ENCODE data around the gene ABLIM3. TPM values are rescaled to one million over a fixed set of nuclear protein-coding genes. Genes with fewer than 3 reads are reported as not detected.

The ABLIM3 gene
- total RNA-seq, 3 donors from 2014 or later = 26.3 to 61.9 (median 57.4) TPM

DNA sequence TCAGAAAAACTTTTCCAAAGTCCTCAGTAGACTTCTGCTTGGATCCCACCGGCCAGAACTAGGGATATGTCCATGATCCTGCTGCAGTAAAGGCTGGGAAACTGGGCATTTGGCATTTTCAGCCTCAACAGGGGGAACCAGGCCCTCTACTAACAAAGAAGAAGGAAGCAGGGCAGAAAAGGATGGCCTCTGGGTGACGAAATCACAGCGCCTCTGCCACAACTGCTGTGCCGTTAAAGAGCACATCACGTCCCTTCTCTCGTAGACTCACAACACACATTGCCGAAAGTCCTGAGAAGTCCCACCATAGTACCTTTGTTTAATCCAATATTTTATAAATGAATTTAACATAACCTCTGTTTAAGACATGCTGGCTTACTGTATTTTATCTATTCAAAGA lies 120.0 kb downstream of the ABLIM3 start:
- H3K27ac ChIP-seq = no peak overlapping the region

DNA sequence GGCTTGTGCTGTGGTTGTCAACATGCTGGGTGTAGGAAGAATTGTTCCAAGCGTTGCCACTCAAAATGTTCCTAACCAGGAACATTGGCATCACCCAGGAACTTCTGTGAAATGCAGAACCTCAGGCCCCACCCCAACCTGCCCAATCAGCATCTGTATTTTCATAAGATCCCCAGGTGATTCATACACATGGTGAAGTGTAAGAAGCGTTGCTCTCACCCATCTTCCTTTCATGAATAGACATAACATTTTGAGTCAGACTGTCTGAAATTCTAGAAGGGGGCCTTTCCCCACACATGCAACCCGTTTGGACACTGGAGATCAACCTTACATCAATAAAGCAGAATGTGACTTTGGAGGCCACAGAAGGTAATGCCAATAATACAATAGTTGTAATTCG lies 121.0 kb downstream of the ABLIM3 start:
- H3K4me3 ChIP-seq = no peak overlapping the region
- intact Hi-C loops (cut with DNase I; ENCODE audit: low total_unique reads) = no loop called here
- H3K4me1 ChIP-seq = no peaks in the 10 kb centered on the region
- TF ChIP-seq POLR2AphosphoS5 (IDR thresholded peaks at IDR 0.05) (no peak), POLR2A (IDR thresholded peaks at IDR 0.05) (no peak)
- TF ChIP-seq, protein P1, sequence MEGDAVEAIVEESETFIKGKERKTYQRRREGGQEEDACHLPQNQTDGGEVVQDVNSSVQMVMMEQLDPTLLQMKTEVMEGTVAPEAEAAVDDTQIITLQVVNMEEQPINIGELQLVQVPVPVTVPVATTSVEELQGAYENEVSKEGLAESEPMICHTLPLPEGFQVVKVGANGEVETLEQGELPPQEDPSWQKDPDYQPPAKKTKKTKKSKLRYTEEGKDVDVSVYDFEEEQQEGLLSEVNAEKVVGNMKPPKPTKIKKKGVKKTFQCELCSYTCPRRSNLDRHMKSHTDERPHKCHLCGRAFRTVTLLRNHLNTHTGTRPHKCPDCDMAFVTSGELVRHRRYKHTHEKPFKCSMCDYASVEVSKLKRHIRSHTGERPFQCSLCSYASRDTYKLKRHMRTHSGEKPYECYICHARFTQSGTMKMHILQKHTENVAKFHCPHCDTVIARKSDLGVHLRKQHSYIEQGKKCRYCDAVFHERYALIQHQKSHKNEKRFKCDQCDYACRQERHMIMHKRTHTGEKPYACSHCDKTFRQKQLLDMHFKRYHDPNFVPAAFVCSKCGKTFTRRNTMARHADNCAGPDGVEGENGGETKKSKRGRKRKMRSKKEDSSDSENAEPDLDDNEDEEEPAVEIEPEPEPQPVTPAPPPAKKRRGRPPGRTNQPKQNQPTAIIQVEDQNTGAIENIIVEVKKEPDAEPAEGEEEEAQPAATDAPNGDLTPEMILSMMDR (IDR thresholded peaks at IDR 0.05) = no peak
- no peaks in the 10 kb centered on the region for H3K36me3 ChIP-seq
- H3K27ac ChIP-seq = no peak overlapping the region
- no peaks in the 10 kb centered on the region for H3K9me3 ChIP-seq
- no peaks in the 10 kb centered on the region for H3K27me3 ChIP-seq
- no peak for DNase-seq (ENCODE audit: low spot score in 2 of 2)

More for the DNA sequence above, 120.0 kb downstream of the ABLIM3 start:
- no peaks in the 10 kb centered on the region for H3K36me3 ChIP-seq
- H3K9me3 ChIP-seq = no peaks in the 10 kb centered on the region
- no peaks in the 10 kb centered on the region for H3K27me3 ChIP-seq
- intact Hi-C loops (cut with DNase I; ENCODE audit: low total_unique reads) = no loop called here
- H3K4me3 ChIP-seq = no peak overlapping the region
- TF ChIP-seq POLR2A (IDR thresholded peaks at IDR 0.05) = no peak
- TF ChIP-seq POLR2AphosphoS5 (IDR thresholded peaks at IDR 0.05) = no peak
- TF ChIP-seq, protein P1 (IDR thresholded peaks at IDR 0.05) = no peak
- H3K4me1 ChIP-seq = no peaks in the 10 kb centered on the region
- no peak for DNase-seq (ENCODE audit: low spot score in 2 of 2)

DNA sequence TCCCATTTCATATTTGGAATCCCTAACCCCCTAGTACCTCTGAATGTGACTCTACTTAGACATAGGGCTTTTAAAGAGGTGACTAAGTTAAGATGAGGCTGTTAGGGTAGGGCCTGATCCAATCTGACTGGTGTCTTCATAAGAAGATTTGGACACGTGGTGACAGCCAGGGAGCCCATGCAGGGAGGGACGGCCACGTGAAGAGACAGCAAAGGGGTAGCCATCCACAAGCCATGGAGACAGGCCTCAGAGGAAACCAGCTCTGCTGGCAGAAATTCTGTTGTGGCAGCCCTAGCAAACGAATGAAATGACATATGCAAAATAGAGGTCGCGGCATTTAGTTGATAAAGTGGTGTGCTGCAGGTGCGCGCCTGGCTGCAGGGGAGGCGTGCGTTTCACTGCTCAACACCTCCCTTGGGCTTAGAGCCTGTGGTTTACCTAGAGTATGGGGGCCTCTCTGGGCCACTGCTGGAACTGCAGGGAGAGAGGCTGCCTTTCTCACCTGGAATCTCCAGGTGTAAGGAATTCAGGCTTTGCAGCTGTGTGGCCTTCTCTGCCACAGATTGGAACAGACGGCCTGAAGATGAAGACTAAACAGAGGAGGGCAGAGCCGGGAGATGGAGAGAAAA lies 123.3 kb downstream of the ABLIM3 start:
- no peaks in the 10 kb centered on the region for H3K27me3 ChIP-seq
- no peak for DNase-seq (ENCODE audit: low spot score in 2 of 2)
- H3K4me1 ChIP-seq = no peaks in the 10 kb centered on the region
- peaks cover 10 to 12% of the 10 kb centered on the region in 2 donors for H3K9me3 ChIP-seq
- no peak overlapping the region for H3K4me3 ChIP-seq
- H3K27ac ChIP-seq = no peak overlapping the region
- intact Hi-C loops (cut with DNase I; ENCODE audit: low total_unique reads) = no loop called here
- TF ChIP-seq POLR2A (IDR thresholded peaks at IDR 0.05) = no peak
- TF ChIP-seq, protein P1 (IDR thresholded peaks at IDR 0.05) = peak in 1 of 3 donors; percentile 47
- H3K36me3 ChIP-seq = no peaks in the 10 kb centered on the region

DNA sequence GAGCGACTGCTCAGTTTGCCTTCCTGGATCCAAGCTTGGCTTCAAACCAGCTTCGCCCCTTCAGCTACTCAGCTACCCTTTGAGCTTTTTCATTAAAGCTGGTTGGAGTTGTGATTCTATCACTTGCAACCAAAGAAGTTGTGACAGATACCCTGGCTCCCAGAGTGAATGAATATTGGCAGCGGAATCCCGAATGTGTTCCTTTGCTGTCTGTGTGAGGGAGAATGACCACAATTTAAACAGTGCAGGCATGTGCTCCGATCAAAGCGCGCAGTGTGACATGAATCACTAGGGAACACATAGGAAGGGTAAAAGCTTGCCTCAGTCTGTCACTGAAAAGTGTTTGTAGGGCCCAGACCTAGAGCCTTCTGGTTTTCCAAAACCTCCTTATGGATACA lies 123.8 kb downstream of the ABLIM3 start:
- TF ChIP-seq POLR2AphosphoS5 (IDR thresholded peaks at IDR 0.05) = no peak
- TF ChIP-seq, protein P1 (IDR thresholded peaks at IDR 0.05) = no peak
- no peak for TF ChIP-seq POLR2A (IDR thresholded peaks at IDR 0.05)
- H3K27ac ChIP-seq = no peak overlapping the region
- intact Hi-C loops (cut with DNase I; ENCODE audit: low total_unique reads) = no loop called here

DNA sequence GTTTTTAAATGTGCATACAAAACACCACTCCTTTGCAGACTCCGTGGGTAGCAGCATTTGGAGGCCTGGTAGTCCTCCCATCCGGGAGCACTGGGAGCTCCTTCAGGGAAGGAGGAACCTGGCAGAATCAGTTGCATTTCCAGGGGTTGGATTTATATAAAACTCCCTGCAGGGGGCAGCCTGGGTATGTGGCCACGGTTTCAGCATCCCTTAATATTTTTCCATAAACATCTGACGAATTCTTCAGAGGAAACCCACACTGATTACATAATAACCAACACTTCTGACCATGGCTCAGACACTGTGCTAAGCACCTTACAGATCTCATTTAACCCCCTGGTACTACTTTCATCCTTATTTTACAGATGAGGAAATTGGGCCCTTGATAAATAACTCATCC lies 124.3 kb downstream of the ABLIM3 start:
- Histone ChIP-seq H3K27me3 (no peaks in the 10 kb centered on the region), H3K27ac (no peak overlapping the region), H3K36me3 (no peaks in the 10 kb centered on the region), H3K4me3 (no peak overlapping the region), H3K9me3 (peaks cover 10 to 12% of the 10 kb centered on the region in 2 donors), H3K4me1 (no peaks in the 10 kb centered on the region)
- intact Hi-C loops (cut with DNase I; ENCODE audit: low total_unique reads) = no loop called here
- TF ChIP-seq POLR2AphosphoS5 (IDR thresholded peaks at IDR 0.05) (no peak), POLR2A (IDR thresholded peaks at IDR 0.05) (no peak)
- TF ChIP-seq, protein P1 (IDR thresholded peaks at IDR 0.05) = no peak
- no peak for DNase-seq (ENCODE audit: low spot score in 2 of 2)

More for the DNA sequence above, 123.8 kb downstream of the ABLIM3 start:
- H3K9me3 ChIP-seq = peaks cover 10 to 12% of the 10 kb centered on the region in 2 donors
- no peaks in the 10 kb centered on the region for H3K27me3 ChIP-seq
- H3K4me3 ChIP-seq = no peak overlapping the region
- H3K36me3 ChIP-seq = no peaks in the 10 kb centered on the region
- no peaks in the 10 kb centered on the region for H3K4me1 ChIP-seq
- no peak for DNase-seq (ENCODE audit: low spot score in 2 of 2)

Data from breast epithelium (tissue), 4 donors.